Activated CD8-positive, alpha-beta T cell treated with anti-CD3 and anti-CD28 coated beads, Interleukin-2, amount 10 ng/mL, durations not matched to agents 7 days and 5 days (primary cell): ENCODE measurements around the gene DLG2. TPM values are rescaled to one million over a fixed set of nuclear protein-coding genes. Genes with fewer than 3 reads are reported as not detected.

Experiments
- ATAC-seq: fragments of 150-1000 bp; cut with Tn5 transposase; one replicate; pipeline ENCODE4 v1.10.0; 2021; ENCODE audit warnings: moderate library complexity
- CTCF ChIA-PET: fragments of 350-600 bp; sonication (Branson Sonifier 250); formaldehyde crosslinking; loops from one replicate; lab custom pipeline; 2021; ENCODE audit warnings: antibody characterized with exemption; lab: Charles Lee
- POLR2A ChIA-PET: fragments of 350-600 bp; sonication (Branson Sonifier 250); formaldehyde crosslinking; loops from one replicate; lab custom pipeline; 2021; ENCODE audit warnings: antibody characterized with exemption; lab: Charles Lee
- DNase-seq: peaks from one replicate; pipeline ENCODE4 v3.0.0-alpha.2; 2020
- H3K27ac Mint-ChIP-seq: one replicate; pipeline ENCODE4 v1.8.0; 2021; ENCODE audit warnings: mild to moderate bottlenecking, mixed read lengths
- H3K27me3 Mint-ChIP-seq: one replicate; pipeline ENCODE4 v1.8.0; 2021; ENCODE audit warnings: low read depth, mixed read lengths
- H3K36me3 Mint-ChIP-seq: one replicate; pipeline ENCODE4 v1.8.0; 2021; ENCODE audit warnings: low read depth, mixed read lengths
- H3K4me1 Mint-ChIP-seq: one replicate; pipeline ENCODE4 v1.8.0; 2021; ENCODE audit warnings: low read depth, mixed read lengths
- H3K4me3 Mint-ChIP-seq: one replicate; pipeline ENCODE4 v1.8.0; 2021; ENCODE audit warnings: mild to moderate bottlenecking, mixed read lengths
- H3K9me3 Mint-ChIP-seq: one replicate; pipeline ENCODE4 v1.8.0; 2022; ENCODE audit warnings: mixed read lengths; ENCODE audit not compliant: insufficient read depth
- total RNA-seq, 2 experiments: library from RNA; stranded (reverse); gene quantifications; one replicate each; pipeline ENCODE4 v1.2.3, GENCODE V29; 2021

Gene DLG2
- total RNA-seq, 2 experiments from 2014 or later = 1.3 to 1.6 TPM

- Mint-ChIP-seq H3K9me3 (peaks cover 3% of the 10 kb centered on the region), H3K27me3 (no peaks in the 10 kb centered on the region), H3K4me1 (no peaks in the 10 kb centered on the region), H3K36me3 (no peaks in the 10 kb centered on the region), H3K27ac (no peak overlapping the region), H3K4me3 (no peak overlapping the region)
- ATAC-seq (no peak), DNase-seq (no peak)
- ChIA-PET POLR2A (no interaction called here), CTCF (no interaction called here)
These were observed 1648.2 kb downstream of the DLG2 start for GRCh38 chr11:83978942-83979341.

- ChIA-PET CTCF (no interaction called here), POLR2A (no interaction called here)
- Mint-ChIP-seq H3K9me3 (no peaks in the 10 kb centered on the region), H3K27me3 (no peaks in the 10 kb centered on the region), H3K4me1 (no peaks in the 10 kb centered on the region), H3K4me3 (no peak overlapping the region), H3K36me3 (no peaks in the 10 kb centered on the region), H3K27ac (no peak overlapping the region)
- no peak for ATAC-seq
- DNase-seq = no peak
These were observed 1651.1 kb downstream of the DLG2 start for GRCh38 chr11:83976086-83976485.

- POLR2A ChIA-PET = no interaction called here
- H3K27me3 Mint-ChIP-seq = no peaks in the 10 kb centered on the region
- H3K4me1 Mint-ChIP-seq = no peaks in the 10 kb centered on the region
- H3K4me3 Mint-ChIP-seq = no peak overlapping the region
- no peak overlapping the region for H3K27ac Mint-ChIP-seq
- ATAC-seq = no peak
- DNase-seq = no peak
- no peaks in the 10 kb centered on the region for H3K9me3 Mint-ChIP-seq
- CTCF ChIA-PET = no interaction called here
- H3K36me3 Mint-ChIP-seq = no peaks in the 10 kb centered on the region
These were observed 1654.6 kb downstream of the DLG2 start for GRCh38 chr11:83972536-83972935.

GRCh38 chr11:83971063-83971462 lies 1656.1 kb downstream of the DLG2 start:
- POLR2A ChIA-PET = no interaction called here
- H3K9me3 Mint-ChIP-seq = no peaks in the 10 kb centered on the region
- no peaks in the 10 kb centered on the region for H3K36me3 Mint-ChIP-seq

GRCh38 chr11:83970061-83970671 lies 1657.0 kb downstream of the DLG2 start:
- Mint-ChIP-seq H3K9me3 (no peaks in the 10 kb centered on the region), H3K36me3 (no peaks in the 10 kb centered on the region), H3K4me1 (no peaks in the 10 kb centered on the region), H3K4me3 (no peak overlapping the region), H3K27me3 (no peaks in the 10 kb centered on the region), H3K27ac (no peak overlapping the region)
- CTCF ChIA-PET = no interaction called here
- ATAC-seq (no peak), DNase-seq (no peak)
- POLR2A ChIA-PET = interaction anchor here (0.6 kb wide), 1 partner anchor 117 kb away, joined by 5 read pairs; no protein-coding TSS in a partner anchor

More at GRCh38 chr11:83971063-83971462, 1656.1 kb downstream of the DLG2 start:
- H3K27ac Mint-ChIP-seq = no peak overlapping the region
- DNase-seq = no peak
- H3K4me3 Mint-ChIP-seq = no peak overlapping the region
- CTCF ChIA-PET = no interaction called here
- H3K4me1 Mint-ChIP-seq = no peaks in the 10 kb centered on the region
- no peak for ATAC-seq
- no peaks in the 10 kb centered on the region for H3K27me3 Mint-ChIP-seq

- H3K4me3 Mint-ChIP-seq = no peak overlapping the region
- ChIA-PET CTCF (no interaction called here), POLR2A (no interaction called here)
These were observed 1669.9 kb downstream of the DLG2 start for GRCh38 chr11:83957038-83957900.

GRCh38 chr11:83956119-83956697 lies 1670.9 kb downstream of the DLG2 start:
- Mint-ChIP-seq H3K4me3 (no peak overlapping the region), H3K4me1 (no peaks in the 10 kb centered on the region), H3K27ac (no peak overlapping the region), H3K36me3 (no peaks in the 10 kb centered on the region), H3K27me3 (no peaks in the 10 kb centered on the region), H3K9me3 (no peaks in the 10 kb centered on the region)
- no peak for DNase-seq
- ATAC-seq = no peak
- ChIA-PET POLR2A (no interaction called here), CTCF (no interaction called here)

More at GRCh38 chr11:83957038-83957900, 1669.9 kb downstream of the DLG2 start:
- Mint-ChIP-seq H3K27ac (no peak overlapping the region), H3K4me1 (no peaks in the 10 kb centered on the region), H3K36me3 (no peaks in the 10 kb centered on the region), H3K9me3 (no peaks in the 10 kb centered on the region), H3K27me3 (no peaks in the 10 kb centered on the region)
- DNase-seq (no peak), ATAC-seq (no peak)

GRCh38 chr11:83954780-83955179 lies 1672.4 kb downstream of the DLG2 start:
- Mint-ChIP-seq H3K27ac (no peak overlapping the region), H3K9me3 (no peaks in the 10 kb centered on the region), H3K36me3 (no peaks in the 10 kb centered on the region), H3K4me1 (no peaks in the 10 kb centered on the region), H3K4me3 (no peak overlapping the region), H3K27me3 (no peaks in the 10 kb centered on the region)
- DNase-seq (no peak), ATAC-seq (no peak)
- CTCF ChIA-PET = no interaction called here
- POLR2A ChIA-PET = no interaction called here

GRCh38 chr11:83951521-83951920 lies 1675.6 kb downstream of the DLG2 start:
- Mint-ChIP-seq H3K27me3 (no peaks in the 10 kb centered on the region), H3K4me3 (no peak overlapping the region), H3K4me1 (no peaks in the 10 kb centered on the region), H3K36me3 (no peaks in the 10 kb centered on the region), H3K27ac (no peak overlapping the region), H3K9me3 (peaks cover 3% of the 10 kb centered on the region)
- DNase-seq (no peak), ATAC-seq (no peak)
- ChIA-PET POLR2A (no interaction called here), CTCF (no interaction called here)

- POLR2A ChIA-PET = no interaction called here
- peaks cover 7% of the 10 kb centered on the region for H3K9me3 Mint-ChIP-seq
- CTCF ChIA-PET = no interaction called here
- ATAC-seq (no peak), DNase-seq (no peak)
- H3K36me3 Mint-ChIP-seq = no peaks in the 10 kb centered on the region
- H3K27ac Mint-ChIP-seq = no peak overlapping the region
- no peaks in the 10 kb centered on the region for H3K27me3 Mint-ChIP-seq
- H3K4me3 Mint-ChIP-seq = no peak overlapping the region
- H3K4me1 Mint-ChIP-seq = no peaks in the 10 kb centered on the region
These were observed 1678.9 kb downstream of the DLG2 start for GRCh38 chr11:83948200-83948599.

- CTCF ChIA-PET = no interaction called here
- no peak for ATAC-seq
- POLR2A ChIA-PET = no interaction called here
- Mint-ChIP-seq H3K4me1 (no peaks in the 10 kb centered on the region), H3K27ac (no peak overlapping the region), H3K27me3 (no peaks in the 10 kb centered on the region), H3K36me3 (no peaks in the 10 kb centered on the region), H3K9me3 (peaks cover 10% of the 10 kb centered on the region), H3K4me3 (no peak overlapping the region)
- DNase-seq = no peak
These were observed 1681.2 kb downstream of the DLG2 start for GRCh38 chr11:83945976-83946375.

GRCh38 chr11:83941050-83941449 lies 1686.1 kb downstream of the DLG2 start:
- H3K27ac Mint-ChIP-seq = no peak overlapping the region
- CTCF ChIA-PET = no interaction called here
- H3K4me3 Mint-ChIP-seq = no peak overlapping the region
- no peaks in the 10 kb centered on the region for H3K36me3 Mint-ChIP-seq
- H3K4me1 Mint-ChIP-seq = no peaks in the 10 kb centered on the region
- DNase-seq (no peak), ATAC-seq (no peak)
- H3K27me3 Mint-ChIP-seq = no peaks in the 10 kb centered on the region
- H3K9me3 Mint-ChIP-seq = peaks cover 8% of the 10 kb centered on the region
- POLR2A ChIA-PET = no interaction called here
